Body of pancreas (tissue), 4 donors: ENCODE data around the gene LATS2.

Experiments
- CTCF ChIP-seq, 7 experiments: fragments of 450-650 bp in 4 of 7; fragments of 200-600 bp in 3 of 7; sonication (generic) in 3 of 7; IDR thresholded peaks; one replicate each; pipeline ENCODE4 v1.5.1; 2016 to 2019; ENCODE audit warnings: antibody characterized with exemption in 7 of 7
- POLR2A ChIP-seq, 3 donors: fragments of 450-650 bp; IDR thresholded peaks; one replicate each; pipeline ENCODE4 v1.6.1; 2016; ENCODE audit warnings: antibody characterized with exemption in 3 of 3, mild to moderate bottlenecking in 2 of 3

- no peak for TF ChIP-seq CTCF (IDR thresholded peaks at IDR 0.05)
- TF ChIP-seq POLR2A (IDR thresholded peaks at IDR 0.05) = no peak
Measured at GRCh38 chr13:21037656-21038055, 23.7 kb downstream of the LATS2 start.
